GM19467 (cell line): ENCODE data around the gene CHST11.
"Not testable (repeated sequence)": the region's sequence is repeated elsewhere in the genome, so short reads cannot be mapped to it uniquely, and the experiment has no call there.

Source experiments
- ATAC-seq: cut with Tn5 transposase; IDR thresholded peaks from one replicate; pipeline ENCODE4 v1.9.1; 2021; ENCODE audit warnings: mild to moderate bottlenecking, moderate library complexity; ENCODE audit not compliant: unreplicated experiment

Gene CHST11

DNA sequence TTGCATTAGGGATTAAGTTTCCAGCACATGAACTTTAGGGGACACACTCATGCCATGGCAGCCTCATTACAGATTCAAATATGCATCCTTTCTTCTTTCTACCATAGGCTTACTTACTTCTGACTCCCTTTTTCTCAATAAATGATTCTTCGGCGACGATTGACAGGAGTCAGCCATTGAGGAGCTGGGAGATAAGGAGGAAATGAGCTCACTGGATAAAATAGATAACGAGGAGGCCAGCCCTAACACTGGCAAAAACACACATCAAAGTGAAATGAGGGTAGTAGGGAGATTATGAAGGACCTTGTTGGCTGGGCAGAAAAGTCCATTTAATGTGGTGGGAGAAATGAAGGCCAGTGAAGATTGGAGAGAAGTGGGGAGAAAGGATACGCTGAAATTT is 329.1 kb downstream of the CHST11 start:
- no peak for ATAC-seq

DNA sequence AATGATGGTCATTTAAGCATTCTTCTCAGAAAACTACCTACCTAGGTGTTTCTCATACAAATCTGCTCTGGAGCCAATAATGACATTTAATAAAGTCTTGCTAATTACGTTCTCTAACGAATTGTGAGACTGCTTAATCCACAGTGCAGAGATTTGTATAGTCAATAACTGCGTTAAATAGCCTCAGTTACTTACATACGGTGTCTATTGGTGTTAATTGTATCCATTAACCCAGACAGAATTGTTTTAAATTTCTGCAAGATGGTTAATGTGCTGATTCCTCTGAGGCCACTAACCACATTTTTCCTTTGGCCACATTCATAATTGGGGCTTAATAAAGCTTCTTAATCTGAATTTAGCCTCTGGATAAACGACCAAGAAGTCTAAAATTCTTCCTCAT is 329.6 kb downstream of the CHST11 start:
- no peak for ATAC-seq

DNA sequence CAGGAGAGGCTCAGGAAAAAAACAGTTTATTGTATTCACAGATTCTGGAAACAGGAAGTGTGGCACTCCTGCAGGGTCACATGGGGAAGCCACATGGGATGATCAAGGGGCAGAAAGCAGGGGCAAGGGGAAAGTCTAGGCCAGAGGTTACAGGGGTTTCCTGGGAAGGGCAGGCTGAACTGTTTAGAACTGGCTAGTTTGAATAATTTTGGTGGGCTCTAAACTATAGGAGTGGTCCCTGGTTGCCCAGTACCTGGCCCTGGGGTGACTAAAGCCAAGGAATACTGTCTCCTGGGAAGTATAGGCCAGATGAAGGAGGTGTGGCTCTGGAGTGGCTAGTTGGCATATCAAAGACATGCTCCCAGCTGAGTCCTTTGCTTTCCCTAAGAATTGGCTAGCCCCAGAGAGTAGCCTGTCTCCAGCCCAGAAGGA is 332.1 kb downstream of the CHST11 start:
- ATAC-seq, result no peak

DNA sequence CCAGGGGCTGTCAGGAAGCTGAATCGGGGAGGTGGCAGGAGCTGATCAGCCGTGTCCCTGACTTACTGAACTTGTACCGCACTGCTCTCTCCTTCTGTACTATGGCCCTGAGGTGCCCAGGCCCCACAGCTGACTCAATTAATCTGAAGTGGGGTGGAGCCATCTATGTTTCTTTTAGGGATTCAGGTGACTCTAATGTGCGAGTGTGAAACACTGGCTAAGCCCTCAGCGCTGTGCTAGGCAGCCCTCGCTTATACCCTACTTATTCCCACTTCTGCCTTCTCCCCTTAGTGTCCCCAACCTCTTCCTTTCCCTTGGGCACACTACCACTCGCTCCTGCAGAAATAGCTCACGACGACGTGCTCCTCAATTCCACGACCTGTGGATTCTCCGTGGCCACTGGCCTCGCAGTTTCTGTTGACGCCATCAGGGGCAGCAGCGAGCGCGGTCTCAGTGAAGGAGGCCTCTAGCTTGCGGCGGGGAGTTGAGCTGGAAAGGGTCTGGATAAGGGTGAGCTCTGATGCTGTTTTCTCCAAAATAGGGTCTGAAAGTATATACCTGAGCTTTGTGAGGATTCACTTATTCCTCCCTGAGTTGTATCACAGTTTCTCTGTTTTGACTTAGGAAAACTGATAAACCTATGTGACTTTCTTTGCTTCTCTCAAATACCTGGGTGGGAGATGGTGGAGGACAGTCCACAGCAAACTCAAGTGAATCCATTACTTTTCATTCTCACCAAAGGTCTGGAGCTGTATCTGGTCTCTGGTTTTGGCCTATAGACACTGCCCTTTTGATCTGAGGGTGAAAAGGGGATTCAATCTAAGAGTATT is 333.8 kb downstream of the CHST11 start:
- no peak for ATAC-seq

DNA sequence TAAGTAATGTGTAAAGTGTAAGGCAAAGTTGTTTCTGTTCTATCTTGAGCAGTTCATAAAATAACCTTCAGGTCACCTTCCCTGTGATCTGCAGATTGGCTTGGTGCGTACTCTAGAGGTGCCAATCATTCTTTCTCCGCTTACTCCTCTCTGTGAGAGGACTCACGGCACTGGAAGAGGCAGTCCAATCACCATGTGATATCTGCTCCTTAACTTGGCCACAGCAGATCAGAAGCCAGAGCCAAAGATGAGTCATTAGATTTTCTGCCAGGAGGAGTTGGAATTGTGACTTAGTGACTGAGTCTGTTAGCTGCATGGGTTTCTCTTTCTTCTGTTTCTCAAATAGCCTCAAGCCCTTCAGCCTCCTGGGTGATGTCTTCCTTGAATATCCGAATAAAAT is 335.8 kb downstream of the CHST11 start:
- ATAC-seq, result no peak

GRCh38 chr12:104793285-104793684 is 336.5 kb downstream of the CHST11 start:
- ATAC-seq, result no peak

GRCh38 chr12:104793968-104794367 is 337.2 kb downstream of the CHST11 start:
- no peak for ATAC-seq

GRCh38 chr12:104796475-104796862 is 339.7 kb downstream of the CHST11 start:
- no peak for ATAC-seq

GRCh38 chr12:104799458-104799857 is 342.7 kb downstream of the CHST11 start:
- no peak for ATAC-seq

GRCh38 chr12:104801005-104801404 is 344.3 kb downstream of the CHST11 start:
- ATAC-seq, result no peak

- ATAC-seq, result no peak
Measured at GRCh38 chr12:104801427-104801826, 344.7 kb downstream of the CHST11 start.

DNA sequence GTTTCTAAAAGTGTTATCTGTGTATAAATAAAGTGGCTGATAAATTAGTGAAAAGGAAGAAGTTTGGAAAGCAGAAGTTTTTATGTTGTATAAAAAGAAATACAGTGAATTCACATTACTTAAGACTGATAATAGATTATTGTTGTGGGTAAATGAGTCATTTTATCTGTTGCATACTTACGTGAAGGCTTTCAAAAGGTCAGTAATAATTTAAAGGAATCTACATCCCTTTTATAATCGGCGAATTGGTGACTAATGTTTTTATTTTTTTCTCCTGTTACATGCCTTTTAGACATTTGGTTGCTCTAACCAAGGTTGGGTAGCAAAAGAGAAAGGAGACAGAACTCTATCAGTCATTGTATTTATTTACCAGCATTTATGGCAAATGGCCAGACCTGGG is 345.5 kb downstream of the CHST11 start:
- no peak for ATAC-seq

DNA sequence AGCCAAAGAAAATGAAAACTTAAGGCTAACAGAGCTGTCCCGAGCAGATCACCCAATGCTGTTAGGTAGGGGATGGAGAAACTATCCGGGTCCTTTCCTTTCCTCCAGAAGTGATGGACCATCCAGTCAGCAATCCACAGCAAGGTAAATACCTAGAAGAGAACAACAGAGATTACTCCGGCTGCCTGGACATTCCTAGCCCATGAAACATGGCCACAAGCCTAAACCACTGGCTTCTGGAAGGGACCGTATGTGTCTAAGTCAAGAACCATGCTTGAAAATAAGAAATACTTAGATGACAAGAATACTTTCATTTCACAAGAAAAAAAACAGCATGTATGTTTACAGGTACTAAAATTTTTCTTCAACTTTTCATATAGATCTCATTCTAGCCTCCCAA is 348.4 kb downstream of the CHST11 start:
- no peak for ATAC-seq

- ATAC-seq, result not testable (repeated sequence)
Measured at GRCh38 chr12:104806194-104806593, 349.4 kb downstream of the CHST11 start.

- no peak for ATAC-seq
Measured at GRCh38 chr12:104809251-104809650, 352.5 kb downstream of the CHST11 start.

DNA sequence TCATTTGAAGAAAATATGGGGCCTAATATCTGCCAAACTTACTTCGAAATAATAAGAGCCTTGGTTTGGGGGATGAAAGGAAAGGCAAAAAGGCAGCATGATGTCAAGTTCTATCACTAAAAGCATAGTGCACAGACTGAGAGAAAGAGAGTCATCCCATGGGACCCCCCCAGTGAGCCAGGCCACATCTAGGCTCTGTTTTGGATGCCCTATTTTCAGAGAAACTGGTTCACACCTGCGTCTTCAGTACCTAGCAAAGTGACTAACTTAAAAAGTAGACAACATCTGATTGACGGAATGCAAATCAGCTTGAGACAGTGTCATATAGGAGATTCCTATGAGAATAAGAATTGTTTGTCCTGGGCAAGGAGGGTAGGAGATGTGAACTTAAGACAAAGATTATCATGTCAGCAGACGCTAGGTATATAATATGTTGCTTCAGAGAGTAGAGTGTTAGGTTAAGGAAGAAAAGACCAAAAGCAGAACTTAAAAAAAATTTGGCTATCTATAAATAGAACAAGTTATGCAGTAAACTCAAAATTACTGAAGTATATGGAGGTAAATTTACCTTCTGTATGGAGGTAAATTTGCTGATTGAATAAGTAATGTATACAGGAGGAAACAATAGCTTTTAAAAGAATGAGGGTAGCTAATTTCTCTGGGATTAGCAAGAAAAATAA is 353.1 kb downstream of the CHST11 start:
- ATAC-seq, result no peak
